Parathyroid adenoma (tissue), 2 donors: Measurements from ENCODE around the gene IL10.

Source experiments
- H2AFZ ChIP-seq: fragments of 300-600 bp; sonication (generic); one replicate; pipeline ENCODE4 v1.7.0; 2017; ENCODE audit warnings: antibody characterized with exemption, mild to moderate bottlenecking
- H3K27ac ChIP-seq: fragments of 300-600 bp; sonication (generic); one replicate; pipeline ENCODE4 v1.7.0; 2017
- H3K27me3 ChIP-seq: fragments of 300-600 bp; sonication (generic); one replicate; pipeline ENCODE4 v1.7.0; 2017; ENCODE audit warnings: low read length; ENCODE audit not compliant: control insufficient read depth, insufficient read depth
- H3K36me3 ChIP-seq: fragments of 300-600 bp; sonication (generic); one replicate; pipeline ENCODE4 v1.7.0; 2017; ENCODE audit warnings: low read length; ENCODE audit not compliant: control insufficient read depth, insufficient read depth
- H3K4me1 ChIP-seq: fragments of 300-600 bp; sonication (generic); one replicate; pipeline ENCODE4 v1.7.0; 2017; ENCODE audit warnings: control low read depth
- H3K4me2 ChIP-seq: fragments of 300-600 bp; sonication (generic); one replicate; pipeline ENCODE4 v1.7.0; 2017; ENCODE audit warnings: low read length
- H3K4me3 ChIP-seq: fragments of 300-600 bp; sonication (generic); one replicate; pipeline ENCODE4 v1.7.0; 2017; ENCODE audit warnings: low read depth, low read length
- H3K79me2 ChIP-seq: fragments of 300-600 bp; sonication (generic); one replicate; pipeline ENCODE4 v1.7.0; 2017; ENCODE audit warnings: control low read depth
- H3K9ac ChIP-seq: fragments of 300-600 bp; sonication (generic); one replicate; pipeline ENCODE4 v1.7.0; 2017; ENCODE audit warnings: mild to moderate bottlenecking
- H3K9me3 ChIP-seq: fragments of 300-600 bp; sonication (generic); one replicate; pipeline ENCODE4 v1.7.0; 2017; ENCODE audit warnings: low read length; ENCODE audit not compliant: control insufficient read depth
- CTCF ChIP-seq: fragments of 300-600 bp; sonication (generic); IDR thresholded peaks from one replicate; pipeline ENCODE4 v1.7.0; 2017; ENCODE audit warnings: antibody characterized with exemption, mild to moderate bottlenecking
- donor health status: primary hyperparathyroidism.

IL10 gene

GRCh38 chr1:206761159-206761768 is 11.0 kb downstream of the IL10 start:
- H3K36me3 ChIP-seq = no peaks in the 10 kb centered on the region
- TF ChIP-seq CTCF = no peak
- H3K4me2 ChIP-seq = no peak overlapping the region

DNA sequence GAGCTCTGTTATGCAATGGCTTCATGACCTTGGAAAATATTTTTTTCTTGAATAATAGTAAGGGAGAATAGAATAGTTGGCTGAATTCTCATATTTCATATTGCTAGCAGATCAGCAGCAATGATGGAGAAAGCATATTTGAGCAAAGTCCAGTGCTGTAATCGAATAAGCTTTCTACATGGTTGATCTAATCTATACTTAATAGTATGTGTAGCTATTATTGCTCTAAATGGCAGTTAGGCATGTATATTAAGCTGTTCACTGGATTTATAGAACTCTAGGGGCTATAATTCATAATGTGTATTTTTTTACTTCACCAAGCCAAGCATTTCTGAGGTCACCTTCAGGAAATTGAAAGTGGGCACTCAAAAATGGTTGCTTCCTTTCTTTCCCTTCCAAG is 11.7 kb downstream of the IL10 start:
- Histone ChIP-seq H3K9ac (no peak overlapping the region), H3K27ac (no peak overlapping the region), H3K4me2 (no peak overlapping the region), H3K4me3 (no peak overlapping the region), H3K27me3 (no peaks in the 10 kb centered on the region), H2AFZ (no peak overlapping the region), H3K36me3 (no peaks in the 10 kb centered on the region), H3K9me3 (no peaks in the 10 kb centered on the region), H3K4me1 (no peaks in the 10 kb centered on the region), H3K79me2 (no peaks in the 10 kb centered on the region)
- no peak for TF ChIP-seq CTCF

More at GRCh38 chr1:206761159-206761768, 11.0 kb downstream of the IL10 start:
- H3K9ac ChIP-seq = no peak overlapping the region
- H3K27me3 ChIP-seq = no peaks in the 10 kb centered on the region
- no peaks in the 10 kb centered on the region for H3K79me2 ChIP-seq
- H3K4me1 ChIP-seq = no peaks in the 10 kb centered on the region
- H3K4me3 ChIP-seq = no peak overlapping the region
- H3K9me3 ChIP-seq = no peaks in the 10 kb centered on the region
- H3K27ac ChIP-seq = no peak overlapping the region
- no peak overlapping the region for H2AFZ ChIP-seq

GRCh38 chr1:206757524-206758266 is 14.6 kb downstream of the IL10 start:
- no peak overlapping the region for H3K27ac ChIP-seq
- TF ChIP-seq CTCF = no peak

GRCh38 chr1:206754011-206754410 is 18.3 kb downstream of the IL10 start:
- no peaks in the 10 kb centered on the region for H3K27me3 ChIP-seq

More at GRCh38 chr1:206757524-206758266, 14.6 kb downstream of the IL10 start:
- H3K9ac ChIP-seq = no peak overlapping the region
- no peak overlapping the region for H3K4me2 ChIP-seq
- no peaks in the 10 kb centered on the region for H3K27me3 ChIP-seq
- H3K9me3 ChIP-seq = no peaks in the 10 kb centered on the region
- no peaks in the 10 kb centered on the region for H3K36me3 ChIP-seq
- no peak overlapping the region for H2AFZ ChIP-seq
- H3K4me3 ChIP-seq = no peak overlapping the region
- H3K79me2 ChIP-seq = no peaks in the 10 kb centered on the region
- H3K4me1 ChIP-seq = no peaks in the 10 kb centered on the region

More at GRCh38 chr1:206754011-206754410, 18.3 kb downstream of the IL10 start:
- no peaks in the 10 kb centered on the region for H3K4me1 ChIP-seq
- H3K79me2 ChIP-seq = no peaks in the 10 kb centered on the region
- no peaks in the 10 kb centered on the region for H3K36me3 ChIP-seq
- no peak overlapping the region for H3K9ac ChIP-seq
- H3K27ac ChIP-seq = no peak overlapping the region
- no peaks in the 10 kb centered on the region for H3K9me3 ChIP-seq
- H3K4me3 ChIP-seq = no peak overlapping the region
- H2AFZ ChIP-seq = no peak overlapping the region
- H3K4me2 ChIP-seq = no peak overlapping the region
- TF ChIP-seq CTCF = no peak
